K562 treated with DMSO at 1 percent for 24 hours (cell line): Measurements from ENCODE around the gene C20orf202. TPM values are rescaled to one million over a fixed set of nuclear protein-coding genes. Genes with fewer than 3 reads are reported as not detected.

Source experiments
- total RNA-seq: library from RNA; unstranded; fragments of 300-600 nt; gene quantifications from 2 replicates; pipeline ENCODE4 v1.2.3, GENCODE V29; 2022; ENCODE audit warnings: low read depth; ENCODE audit not compliant: insufficient read depth

The C20orf202 gene
- total RNA-seq = 0.43 and 0.92 TPM in 2 replicates

DNA sequence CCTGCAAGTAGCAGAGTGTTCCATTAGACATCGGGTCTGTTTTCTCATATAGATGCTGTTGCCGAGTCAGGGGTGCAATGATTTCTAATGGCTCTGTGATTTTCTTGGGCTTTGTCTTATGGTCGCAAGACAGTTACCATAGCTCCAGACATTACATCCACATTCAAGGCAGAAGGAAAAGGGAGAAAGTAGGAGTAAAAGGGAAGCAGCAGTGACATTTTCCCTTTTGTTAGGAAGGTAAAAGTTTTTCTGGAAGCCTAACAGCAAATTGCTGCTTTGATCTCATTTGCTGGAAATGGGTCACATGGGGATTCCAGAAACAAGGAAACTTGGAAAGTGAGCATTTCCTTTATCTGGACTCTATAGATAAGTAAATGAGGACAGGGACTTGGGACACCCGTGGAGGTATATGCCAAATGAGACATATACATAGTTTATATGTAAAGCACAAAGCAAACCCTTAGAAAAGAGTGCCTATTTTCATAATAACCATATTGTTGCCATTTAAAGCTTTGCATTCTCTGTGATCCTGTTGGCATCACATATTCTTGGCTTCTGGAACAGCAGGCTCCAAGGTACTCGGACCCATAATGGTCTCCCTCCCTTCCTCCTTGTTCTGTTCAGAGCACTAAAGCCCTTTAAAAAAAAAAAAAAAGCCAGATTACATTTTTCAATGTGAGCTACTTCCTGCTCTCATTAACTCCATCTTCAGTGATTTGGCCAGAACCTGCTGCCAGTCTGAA is at the start of gene C20orf202:
Gene C20orf202 (plus strand): TSS at position 693 of the 743 bp plus-strand sequence. CDS start 132 bp downstream, outside the sequence.

DNA sequence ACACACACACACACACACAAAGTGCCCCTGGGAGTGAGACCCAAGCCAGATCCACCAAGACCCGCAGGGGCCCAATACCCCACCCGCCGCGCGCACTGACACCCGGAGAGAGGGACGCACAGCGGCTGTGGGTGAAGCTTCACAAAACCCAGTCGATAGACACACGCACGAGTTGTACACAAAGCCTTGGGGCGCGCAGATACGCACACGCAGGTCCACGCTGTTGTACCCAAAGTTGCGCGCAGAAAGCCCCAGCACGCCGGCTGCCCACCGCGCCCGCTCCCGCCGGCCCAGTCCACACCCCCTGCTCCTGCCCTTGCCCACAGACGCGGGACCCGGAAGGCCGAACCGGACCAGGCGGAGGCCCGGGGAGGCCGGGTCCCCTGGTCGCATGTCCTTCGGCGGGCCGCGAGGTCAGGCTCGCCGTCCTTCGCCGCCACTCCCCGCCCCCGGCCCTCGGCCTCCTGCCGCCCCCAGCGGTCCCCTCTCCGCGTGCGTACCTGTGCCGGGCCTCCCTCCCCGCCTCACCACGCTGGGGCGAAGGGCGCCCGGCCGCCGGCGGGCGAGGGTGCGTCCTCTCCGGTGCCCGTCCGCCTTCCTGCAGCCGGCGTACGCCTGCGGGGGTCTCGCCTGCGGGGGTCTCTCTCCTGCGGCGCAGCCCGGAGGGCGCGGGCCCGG is 18.5 kb upstream of the C20orf202 start, which contains the start of gene TMEM74B:
Gene TMEM74B (minus strand): TSS at position 344 of the 678 bp plus-strand sequence. CDS start 1,180 bp downstream, outside the sequence.

DNA sequence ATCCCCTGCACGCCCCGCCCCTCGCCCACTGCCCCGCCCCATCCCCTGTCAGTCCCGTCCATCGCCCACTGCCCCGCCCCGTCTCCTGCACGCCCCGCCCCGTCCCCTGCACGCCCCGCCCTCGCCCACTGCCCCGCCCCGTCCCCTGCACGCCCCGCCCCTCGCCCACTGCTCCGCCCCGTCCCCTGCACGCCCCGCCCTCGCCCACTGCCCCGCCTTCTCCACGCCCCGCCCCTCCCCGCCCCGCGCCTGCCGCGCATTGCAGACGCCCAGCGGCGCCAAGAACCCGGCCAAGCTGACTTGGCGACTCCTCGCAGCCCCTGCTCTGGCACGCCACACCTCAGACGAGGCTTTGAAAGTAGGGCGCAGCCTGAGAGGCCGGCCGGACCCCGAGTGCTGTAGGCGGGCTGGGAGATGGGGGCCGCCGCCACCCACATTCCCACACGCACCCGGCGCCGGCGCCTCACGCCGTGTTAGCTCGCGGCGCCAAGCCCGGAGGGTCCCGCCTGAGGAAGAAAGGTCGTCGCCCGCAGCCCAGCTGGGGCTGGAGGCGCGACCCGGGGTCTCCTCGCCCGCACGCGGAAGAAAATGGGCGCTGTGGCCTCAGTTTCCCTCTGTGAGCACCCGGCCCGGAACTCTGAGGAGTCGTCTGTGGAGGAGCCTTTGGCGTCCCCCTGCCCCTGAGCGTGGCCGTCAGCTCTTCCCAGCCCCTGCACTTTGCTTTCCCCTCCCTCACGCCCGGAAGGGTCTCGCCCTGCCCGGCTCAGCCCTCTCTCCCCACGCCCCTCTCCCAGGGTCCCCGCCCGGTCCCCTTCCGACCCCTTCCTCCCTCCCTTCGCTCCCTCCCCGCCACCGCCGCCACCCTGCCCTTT is 22.8 kb downstream of the C20orf202 start, which contains the start of gene RAD21L1:
Gene RAD21L1 (plus strand): TSS at position 262 of the 872 bp plus-strand sequence. CDS start 2,410 bp downstream, outside the sequence.

Other genes starting within 250 kb of the C20orf202 start
- not detected in 2 replicates for gene RSPO4, start 201.1 kb upstream of the C20orf202 start, total RNA-seq
- 52.8 and 58.0 TPM in 2 replicates for gene PSMF1, start 84.9 kb upstream of the C20orf202 start, total RNA-seq
- gene TMEM74B, start 18.5 kb upstream of the C20orf202 start, total RNA-seq = 12.3 and 18.3 TPM in 2 replicates
- not detected in 2 replicates for gene RAD21L1, start 22.6 kb downstream of the C20orf202 start, total RNA-seq
- gene SNPH, start 62.8 kb downstream of the C20orf202 start, total RNA-seq = 5.7 and 6.6 TPM in 2 replicates
- 3.0 TPM in 2 replicates for gene SDCBP2, start 125.7 kb downstream of the C20orf202 start, total RNA-seq
- 190 and 198 TPM in 2 replicates for gene FKBP1A, start 189.6 kb downstream of the C20orf202 start, total RNA-seq